Liver (tissue), 9 donors: ENCODE measurements around the gene ABHD12B. TPM values are rescaled to one million over a fixed set of nuclear protein-coding genes. Genes with fewer than 3 reads are reported as not detected.

Source experiments
- DNase-seq: peaks from one replicate; pipeline ENCODE4 v3.0.0-alpha.2; 2017; ENCODE audit warnings: low spot score
- H3K27ac ChIP-seq, 2 donors: one replicate each; pipeline ENCODE4 v1.7.0; 2013; ENCODE audit warnings: inconsistent platforms in 2 of 2, low read length in 2 of 2, control low read depth in 1 of 2, low read depth in 1 of 2, mild to moderate bottlenecking in 1 of 2
- H3K27me3 ChIP-seq, 4 donors: one replicate each; pipeline versions ENCODE4 v1.6.1 to v1.7.0; 2013; ENCODE audit warnings: low read length in 3 of 4, inconsistent platforms in 1 of 4, mild to moderate bottlenecking in 1 of 4, moderate library complexity in 1 of 4; ENCODE audit not compliant: control insufficient read depth in 4 of 4, insufficient read depth in 4 of 4
- H3K36me3 ChIP-seq, 4 donors: one replicate each; pipeline versions ENCODE4 v1.6.1 to v1.7.0; 2013; ENCODE audit warnings: low read length in 3 of 4, mild to moderate bottlenecking in 3 of 4, low read depth in 1 of 4, moderate library complexity in 1 of 4; ENCODE audit not compliant: control insufficient read depth in 4 of 4, insufficient read depth in 3 of 4
- H3K4me1 ChIP-seq, 4 donors: one replicate each; pipeline versions ENCODE4 v1.6.1 to v1.7.0; 2013; ENCODE audit warnings: low read length in 3 of 4, mild to moderate bottlenecking in 3 of 4, moderate library complexity in 1 of 4; ENCODE audit not compliant: control insufficient read depth in 4 of 4, insufficient read depth in 4 of 4
- H3K4me3 ChIP-seq, 3 donors: one replicate each; pipeline versions ENCODE4 v1.6.1 to v1.7.0; 2013; ENCODE audit warnings: low read length in 3 of 3, control low read depth in 1 of 3, low read depth in 1 of 3, mild to moderate bottlenecking in 1 of 3
- H3K9ac ChIP-seq, 2 donors: one replicate each; pipeline ENCODE4 v1.7.0; 2013; ENCODE audit warnings: low read length in 2 of 2, mild to moderate bottlenecking in 2 of 2, moderate library complexity in 2 of 2, control low read depth in 1 of 2, low read depth in 1 of 2
- H3K9me3 ChIP-seq, 4 donors: one replicate each; pipeline versions ENCODE4 v1.6.1 to v1.7.0; 2013; ENCODE audit warnings: low read length in 3 of 4; ENCODE audit not compliant: control insufficient read depth in 4 of 4
- EGR1 ChIP-seq, 2 donors: IDR thresholded peaks; 2 replicates each; pipeline ENCODE4 v1.6.1; 2016 to 2018; ENCODE audit warnings: antibody characterized with exemption in 2 of 2, low read depth in 2 of 2
- FOXA2 ChIP-seq: IDR thresholded peaks from 2 replicates; pipeline ENCODE4 v1.6.1; 2016; ENCODE audit warnings: antibody characterized with exemption
- HNF4G ChIP-seq: IDR thresholded peaks from 2 replicates; pipeline ENCODE4 v1.6.1; 2016; ENCODE audit warnings: antibody characterized with exemption
- JUND ChIP-seq, 2 donors: IDR thresholded peaks; 2 replicates each; pipeline ENCODE4 v1.6.1; 2016; ENCODE audit warnings: antibody characterized with exemption in 2 of 2
- NR2F2 ChIP-seq: IDR thresholded peaks from 2 replicates; pipeline ENCODE4 v1.6.1; 2016; ENCODE audit warnings: antibody characterized with exemption
- RAD21 ChIP-seq, 2 donors: IDR thresholded peaks; 2 replicates each; pipeline ENCODE4 v1.6.1; 2016; ENCODE audit warnings: antibody characterized with exemption in 2 of 2, mild to moderate bottlenecking in 2 of 2
- TAF1 ChIP-seq: conservative IDR thresholded peaks from 2 replicates; pipeline ENCODE4 v1.6.1; 2016; ENCODE audit warnings: antibody characterized with exemption, mild to moderate bottlenecking
- YY1 ChIP-seq: IDR thresholded peaks from 2 replicates; pipeline ENCODE4 v1.6.1; 2016; ENCODE audit warnings: antibody characterized with exemption, mild to moderate bottlenecking
- whole genome bisulfite sequencing: extraction: QIAGEN DNeasy Blood & Tissue Kit; methylation state at CpG from one replicate; pipeline ENCODE4 v1.1.7; 2013; 5-methylcytosine and 5-hydroxymethylcytosine counted together
- polyA plus RNA-seq, 2 donors: library from polyadenylated mRNA; stranded (reverse) in 1 of 2; unstranded in 1 of 2; fragments of 200-250 nt in 1 of 2; fragments of >200 nt in 1 of 2; fragmentation: Nextera tagmentation in 1 of 2; extraction: Ambion mirVana in 1 of 2; gene quantifications; one replicate each; pipeline versions ENCODE4 v1.2.1 to v1.2.3, GENCODE V29; 2013 to 2015
- total RNA-seq, 2 donors: library from RNA; depleted of rRNA; stranded (reverse); fragments of >200 nt; gene quantifications; one replicate each; pipeline ENCODE4 v1.2.3, GENCODE V29; 2014
- TF ChIP-seq, protein P1 (sequence below): IDR thresholded peaks from 2 replicates; pipeline ENCODE4 v1.6.1; 2016; ENCODE audit warnings: antibody characterized with exemption
- TF ChIP-seq, protein P2 (sequence below): fragments of 150-350 bp; IDR thresholded peaks from 2 replicates; pipeline ENCODE4 v1.5.1; 2017; ENCODE audit warnings: improper control_type of control experiment, low read depth, low read length; ENCODE audit not compliant: missing input control
- TF ChIP-seq, protein P3 (sequence below): IDR thresholded peaks from 2 replicates; pipeline ENCODE4 v1.6.1; 2016; ENCODE audit warnings: antibody characterized with exemption
- donor health status: healthy.
- donor health status: healthy.
- donor health status: healthy.
- donor health status: healthy.
- donor health status: healthy.

The ABHD12B gene
- total and polyA plus RNA-seq, 4 donors, result 0.09 to 0.58 TPM; not detected in 2

DNA sequence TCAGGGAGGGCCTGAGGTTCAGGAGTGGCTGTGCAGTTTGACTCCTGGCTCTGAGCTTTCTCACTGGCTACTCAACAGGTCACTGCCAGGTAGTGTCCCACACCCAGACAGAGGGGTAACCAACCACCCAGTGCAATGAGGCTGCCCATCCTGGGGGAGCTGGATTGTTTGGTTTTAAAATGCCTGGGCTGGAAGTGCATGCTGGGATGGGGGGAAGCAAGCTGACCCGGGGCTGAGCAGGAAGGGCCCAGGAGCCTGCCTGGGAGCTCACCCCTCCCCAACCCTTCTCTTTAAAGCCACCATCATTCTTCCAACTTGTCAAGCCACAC, 12.6 kb upstream of the ABHD12B start:
- H3K36me3 ChIP-seq, result no peaks in the 10 kb centered on the region
- no peak overlapping the region for H3K9ac ChIP-seq
- H3K27me3 ChIP-seq, result no peaks in the 10 kb centered on the region
- H3K27ac ChIP-seq, result no peak overlapping the region
- no peak overlapping the region for H3K4me3 ChIP-seq
- no peak for DNase-seq
- H3K9me3 ChIP-seq, result no peaks in the 10 kb centered on the region
- TF ChIP-seq FOXA2 (no peak), NR2F2 (no peak)
- WGBS, result 35% methylated on average over 1 of the region's 1 CpG
- peaks cover 0 to 9% (median 5%) of the 10 kb centered on the region in 4 donors for H3K4me1 ChIP-seq

DNA sequence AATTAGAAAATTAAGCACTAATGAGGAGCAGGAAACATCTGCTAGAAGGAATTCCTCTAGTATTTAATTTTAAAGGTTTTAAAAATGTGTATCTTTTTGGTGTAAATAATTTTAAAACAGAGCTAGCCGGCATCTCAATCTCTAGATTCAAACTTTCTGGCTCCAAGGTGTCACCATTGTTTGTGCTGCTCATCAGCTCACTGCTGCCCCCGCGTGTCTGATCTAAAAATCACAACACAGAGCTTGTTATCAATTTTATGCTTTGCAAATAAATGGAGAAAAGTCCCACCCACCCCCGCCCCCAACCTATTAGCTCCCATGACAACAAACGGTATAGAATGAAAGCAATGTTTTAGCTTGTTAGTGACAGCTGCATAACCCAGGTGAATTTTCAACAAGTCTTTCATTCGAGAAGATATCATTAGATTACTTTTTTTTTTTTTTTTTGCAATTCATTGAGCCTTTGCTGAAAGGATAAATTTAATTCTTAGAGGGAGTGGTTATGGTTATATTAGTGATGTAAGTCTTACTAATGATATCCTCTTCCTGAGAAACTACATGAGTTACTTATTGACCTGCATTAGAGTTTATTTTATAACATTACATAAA, 11.3 kb upstream of the ABHD12B start:
- Histone ChIP-seq H3K27ac (peak overlapping the region; percentile 6 to 14), H3K27me3 (no peaks in the 10 kb centered on the region), H3K4me3 (peak overlapping the region; percentile 59 to 63 (median 62)), H3K36me3 (no peaks in the 10 kb centered on the region), H3K9ac (peak overlapping the region in 1 of 2 donors; percentile 74), H3K9me3 (no peaks in the 10 kb centered on the region), H3K4me1 (peaks cover 0 to 9% (median 5%) of the 10 kb centered on the region in 4 donors)
- TF ChIP-seq, protein P1, sequence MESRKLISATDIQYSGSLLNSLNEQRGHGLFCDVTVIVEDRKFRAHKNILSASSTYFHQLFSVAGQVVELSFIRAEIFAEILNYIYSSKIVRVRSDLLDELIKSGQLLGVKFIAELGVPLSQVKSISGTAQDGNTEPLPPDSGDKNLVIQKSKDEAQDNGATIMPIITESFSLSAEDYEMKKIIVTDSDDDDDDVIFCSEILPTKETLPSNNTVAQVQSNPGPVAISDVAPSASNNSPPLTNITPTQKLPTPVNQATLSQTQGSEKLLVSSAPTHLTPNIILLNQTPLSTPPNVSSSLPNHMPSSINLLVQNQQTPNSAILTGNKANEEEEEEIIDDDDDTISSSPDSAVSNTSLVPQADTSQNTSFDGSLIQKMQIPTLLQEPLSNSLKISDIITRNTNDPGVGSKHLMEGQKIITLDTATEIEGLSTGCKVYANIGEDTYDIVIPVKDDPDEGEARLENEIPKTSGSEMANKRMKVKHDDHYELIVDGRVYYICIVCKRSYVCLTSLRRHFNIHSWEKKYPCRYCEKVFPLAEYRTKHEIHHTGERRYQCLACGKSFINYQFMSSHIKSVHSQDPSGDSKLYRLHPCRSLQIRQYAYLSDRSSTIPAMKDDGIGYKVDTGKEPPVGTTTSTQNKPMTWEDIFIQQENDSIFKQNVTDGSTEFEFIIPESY, result no peak
- TF ChIP-seq, protein P2, sequence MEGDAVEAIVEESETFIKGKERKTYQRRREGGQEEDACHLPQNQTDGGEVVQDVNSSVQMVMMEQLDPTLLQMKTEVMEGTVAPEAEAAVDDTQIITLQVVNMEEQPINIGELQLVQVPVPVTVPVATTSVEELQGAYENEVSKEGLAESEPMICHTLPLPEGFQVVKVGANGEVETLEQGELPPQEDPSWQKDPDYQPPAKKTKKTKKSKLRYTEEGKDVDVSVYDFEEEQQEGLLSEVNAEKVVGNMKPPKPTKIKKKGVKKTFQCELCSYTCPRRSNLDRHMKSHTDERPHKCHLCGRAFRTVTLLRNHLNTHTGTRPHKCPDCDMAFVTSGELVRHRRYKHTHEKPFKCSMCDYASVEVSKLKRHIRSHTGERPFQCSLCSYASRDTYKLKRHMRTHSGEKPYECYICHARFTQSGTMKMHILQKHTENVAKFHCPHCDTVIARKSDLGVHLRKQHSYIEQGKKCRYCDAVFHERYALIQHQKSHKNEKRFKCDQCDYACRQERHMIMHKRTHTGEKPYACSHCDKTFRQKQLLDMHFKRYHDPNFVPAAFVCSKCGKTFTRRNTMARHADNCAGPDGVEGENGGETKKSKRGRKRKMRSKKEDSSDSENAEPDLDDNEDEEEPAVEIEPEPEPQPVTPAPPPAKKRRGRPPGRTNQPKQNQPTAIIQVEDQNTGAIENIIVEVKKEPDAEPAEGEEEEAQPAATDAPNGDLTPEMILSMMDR, result peak; percentile 66
- TF ChIP-seq RAD21 (IDR thresholded peaks at IDR 0.05), result peak; percentile 78 to 81
- peak; percentile 84 for DNase-seq
- WGBS, result 8% methylated on average over 6 of the region's 6 CpGs

DNA sequence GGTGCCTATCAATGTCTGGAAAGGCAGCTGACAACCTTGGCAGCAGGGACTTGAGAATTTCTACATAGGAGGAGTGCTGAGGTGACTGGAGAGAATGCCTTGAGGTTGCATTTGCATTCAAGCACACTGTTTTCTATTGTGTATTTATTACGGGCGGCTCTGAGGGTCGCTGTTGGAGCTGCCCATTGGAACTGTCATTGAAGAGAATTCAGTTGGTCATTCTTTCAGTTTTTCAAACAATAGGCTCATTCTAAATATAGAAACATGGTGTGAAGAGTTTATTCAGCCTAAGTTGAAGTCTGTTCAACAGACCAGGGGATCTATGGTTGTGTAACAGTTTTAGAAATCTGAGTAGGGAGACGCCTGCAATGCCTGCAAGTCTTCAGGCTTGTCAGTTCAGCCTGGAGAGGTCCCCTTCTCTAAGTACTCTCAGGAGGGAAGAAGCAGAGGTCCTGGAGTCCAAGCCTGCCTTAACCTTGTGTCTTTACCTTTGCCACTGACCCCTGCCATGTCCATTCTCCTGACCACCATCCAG, 9.8 kb upstream of the ABHD12B start:
- 82% methylated on average over 4 of the region's 4 CpGs for WGBS
- H3K27ac ChIP-seq, result no peak overlapping the region

More for the DNA sequence above, 9.8 kb upstream of the ABHD12B start:
- Histone ChIP-seq H3K9me3 (no peaks in the 10 kb centered on the region), H3K9ac (no peak overlapping the region), H3K36me3 (no peaks in the 10 kb centered on the region), H3K4me3 (no peak overlapping the region), H3K4me1 (peaks cover 0 to 9% (median 5%) of the 10 kb centered on the region in 4 donors), H3K27me3 (no peaks in the 10 kb centered on the region)
- TF ChIP-seq FOXA2 (no peak), YY1 (no peak), HNF4G (no peak), TAF1 (no peak), EGR1 (IDR thresholded peaks at IDR 0.05; ENCODE audit: low read depth in 2 of 2) (no peak), JUND (IDR thresholded peaks at IDR 0.05) (no peak)
- TF ChIP-seq, protein P2, result no peak
- TF ChIP-seq, protein P3, sequence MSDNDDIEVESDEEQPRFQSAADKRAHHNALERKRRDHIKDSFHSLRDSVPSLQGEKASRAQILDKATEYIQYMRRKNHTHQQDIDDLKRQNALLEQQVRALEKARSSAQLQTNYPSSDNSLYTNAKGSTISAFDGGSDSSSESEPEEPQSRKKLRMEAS, result no peak
- DNase-seq, result no peak
